ENCODE results near the gene HGS. TPM values are rescaled to one million over a fixed set of nuclear protein-coding genes. Genes with fewer than 3 reads are reported as not detected.

The HGS gene
- total RNA-seq, 1 donor from 2014 or later = 215 TPM

GRCh38 chr17:81690066-81690465 lies 6.3 kb downstream of the HGS start:
- peaks cover 8% of the 10 kb centered on the region for H3K36me3 ChIP-seq (ENCODE audit: control insufficient read depth, insufficient read depth, low read length)
- no peak for DNase-seq (ENCODE audit: low read depth)
- H3K4me3 ChIP-seq (ENCODE audit: low read depth, low read length) = no peak overlapping the region
- TF ChIP-seq CTCF (IDR thresholded peaks at IDR 0.05; ENCODE audit: insufficient read depth, low read length, poor library complexity, severe bottlenecking) = no peak
- no peaks in the 10 kb centered on the region for H3K27me3 ChIP-seq (ENCODE audit: control insufficient read depth, insufficient read depth, low read length)

- no peaks in the 10 kb centered on the region for H3K27me3 ChIP-seq (ENCODE audit: control insufficient read depth, insufficient read depth, low read length)
- H3K4me3 ChIP-seq (ENCODE audit: low read depth, low read length) = no peak overlapping the region
- no peak for DNase-seq (ENCODE audit: low read depth)
- peaks cover 9% of the 10 kb centered on the region for H3K36me3 ChIP-seq (ENCODE audit: control insufficient read depth, insufficient read depth, low read length)
- TF ChIP-seq CTCF (IDR thresholded peaks at IDR 0.05; ENCODE audit: insufficient read depth, low read length, poor library complexity, severe bottlenecking) = no peak
Observed at GRCh38 chr17:81690549-81690948, 6.7 kb downstream of the HGS start.

DNA sequence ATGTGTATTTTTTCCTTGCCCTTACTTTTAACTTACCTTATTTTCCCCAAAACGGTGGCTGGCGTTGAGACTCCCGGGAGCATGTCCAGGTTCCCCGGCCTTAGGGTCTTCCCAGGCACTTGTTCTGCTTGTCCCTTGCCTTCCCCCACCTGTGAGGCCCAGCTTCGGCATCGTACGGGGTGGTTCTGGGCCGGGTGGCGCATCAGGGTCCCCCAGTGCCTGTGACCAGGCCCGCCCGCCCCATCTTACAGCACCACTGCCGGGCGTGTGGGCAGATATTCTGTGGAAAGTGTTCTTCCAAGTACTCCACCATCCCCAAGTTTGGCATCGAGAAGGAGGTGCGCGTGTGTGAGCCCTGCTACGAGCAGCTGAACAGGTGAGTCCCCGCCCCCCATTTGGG lies 7.4 kb downstream of the HGS start:
- Histone ChIP-seq H3K27me3 (ENCODE audit: control insufficient read depth, insufficient read depth, low read length) (no peaks in the 10 kb centered on the region), H3K4me3 (ENCODE audit: low read depth, low read length) (no peak overlapping the region), H3K36me3 (ENCODE audit: control insufficient read depth, insufficient read depth, low read length) (peaks cover 8% of the 10 kb centered on the region)
- no peak for DNase-seq (ENCODE audit: low read depth)
- no peak for TF ChIP-seq CTCF (IDR thresholded peaks at IDR 0.05; ENCODE audit: insufficient read depth, low read length, poor library complexity, severe bottlenecking)

GRCh38 chr17:81691608-81692007 lies 7.8 kb downstream of the HGS start:
- TF ChIP-seq CTCF (IDR thresholded peaks at IDR 0.05; ENCODE audit: insufficient read depth, low read length, poor library complexity, severe bottlenecking) = no peak
- H3K36me3 ChIP-seq (ENCODE audit: control insufficient read depth, insufficient read depth, low read length) = peaks cover 8% of the 10 kb centered on the region
- H3K4me3 ChIP-seq (ENCODE audit: low read depth, low read length) = no peak overlapping the region
- H3K27me3 ChIP-seq (ENCODE audit: control insufficient read depth, insufficient read depth, low read length) = no peaks in the 10 kb centered on the region
- no peak for DNase-seq (ENCODE audit: low read depth)

DNA sequence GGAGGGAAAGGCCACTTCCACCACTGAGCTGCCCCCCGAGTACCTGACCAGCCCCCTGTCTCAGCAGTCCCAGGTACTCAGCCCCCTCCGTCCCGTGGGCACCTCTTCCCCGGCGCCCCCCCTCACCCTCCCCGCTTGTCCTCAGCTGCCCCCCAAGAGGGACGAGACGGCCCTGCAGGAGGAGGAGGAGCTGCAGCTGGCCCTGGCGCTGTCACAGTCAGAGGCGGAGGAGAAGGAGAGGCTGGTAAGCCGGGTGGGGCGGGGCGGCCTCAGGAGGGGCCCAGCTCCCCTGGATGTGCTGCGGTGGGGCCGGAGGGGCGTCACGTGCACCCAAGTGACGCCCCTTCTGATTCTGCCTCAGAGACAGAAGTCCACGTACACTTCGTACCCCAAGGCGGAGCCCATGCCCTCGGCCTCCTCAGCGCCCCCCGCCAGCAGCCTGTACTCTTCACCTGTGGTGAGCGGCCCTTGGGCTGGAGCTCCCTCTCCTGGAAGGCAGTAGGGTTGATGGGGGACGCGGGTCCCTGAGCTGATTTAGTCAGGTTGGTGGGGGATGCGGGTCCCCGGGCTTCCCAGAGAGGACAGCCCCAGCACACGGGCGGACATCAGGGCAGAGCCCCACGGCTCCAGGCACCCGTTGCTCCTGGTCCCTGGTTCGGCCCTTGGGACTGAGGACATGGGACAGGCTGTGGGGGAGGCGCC lies 9.8 kb downstream of the HGS start:
- peaks cover 8% of the 10 kb centered on the region for H3K36me3 ChIP-seq (ENCODE audit: control insufficient read depth, insufficient read depth, low read length)

More for the DNA sequence above, 9.8 kb downstream of the HGS start:
- no peaks in the 10 kb centered on the region for H3K27me3 ChIP-seq (ENCODE audit: control insufficient read depth, insufficient read depth, low read length)
- DNase-seq (ENCODE audit: low read depth) = no peak
- no peak overlapping the region for H3K4me3 ChIP-seq (ENCODE audit: low read depth, low read length)
- TF ChIP-seq CTCF (IDR thresholded peaks at IDR 0.05; ENCODE audit: insufficient read depth, low read length, poor library complexity, severe bottlenecking) = no peak

Data from kidney epithelial cell (primary cell).